HG03280 (cell line): ENCODE results near the gene DIPK2A.

Experiments
- ATAC-seq: cut with Tn5 transposase; IDR thresholded peaks from one replicate; pipeline ENCODE4 v1.9.1; 2021; ENCODE audit warnings: mild to moderate bottlenecking, moderate library complexity; ENCODE audit not compliant: unreplicated experiment

DIPK2A gene

GRCh38 chr3:143974271-143975238 is 2.9 kb downstream of the DIPK2A start:
- no peak for ATAC-seq

- no peak for ATAC-seq
Observed at GRCh38 chr3:143975554-143976152, 4.0 kb downstream of the DIPK2A start.

GRCh38 chr3:143977341-143978262 is 6.0 kb downstream of the DIPK2A start:
- ATAC-seq: peak; percentile 37

GRCh38 chr3:143978263-143978631 is 6.6 kb downstream of the DIPK2A start:
- ATAC-seq: no peak

GRCh38 chr3:143979041-143979440 is 7.4 kb downstream of the DIPK2A start:
- no peak for ATAC-seq

GRCh38 chr3:143979813-143980212 is 8.2 kb downstream of the DIPK2A start:
- ATAC-seq: no peak

- ATAC-seq: no peak
Observed at GRCh38 chr3:143988306-143988705, 16.7 kb downstream of the DIPK2A start.

GRCh38 chr3:143989461-143989860 is 17.8 kb downstream of the DIPK2A start:
- ATAC-seq: no peak

GRCh38 chr3:143991713-143992112 is 20.1 kb downstream of the DIPK2A start:
- ATAC-seq: peak; percentile 55

- ATAC-seq: no peak
Observed at GRCh38 chr3:143998266-143998665, 26.6 kb downstream of the DIPK2A start.

- no peak for ATAC-seq
Observed at GRCh38 chr3:144003051-144003450, 31.4 kb downstream of the DIPK2A start.

GRCh38 chr3:144010371-144010770 is 38.7 kb downstream of the DIPK2A start:
- no peak for ATAC-seq

- ATAC-seq: no peak
Observed at GRCh38 chr3:144011251-144011799, 39.7 kb downstream of the DIPK2A start.

- no peak for ATAC-seq
Observed at GRCh38 chr3:144015133-144015532, 43.5 kb downstream of the DIPK2A start.

- no peak for ATAC-seq
Observed at GRCh38 chr3:144018776-144019175, 47.2 kb downstream of the DIPK2A start.
